NK-92 (cell line): Measurements from ENCODE around the gene SYCP3.

ENCODE experiments used
- DNase-seq: peaks from one replicate; lab custom pipeline; 2025; ENCODE audit not compliant: unreplicated experiment; lab: John Stamatoyannopoulos, UW

The SYCP3 gene

DNA sequence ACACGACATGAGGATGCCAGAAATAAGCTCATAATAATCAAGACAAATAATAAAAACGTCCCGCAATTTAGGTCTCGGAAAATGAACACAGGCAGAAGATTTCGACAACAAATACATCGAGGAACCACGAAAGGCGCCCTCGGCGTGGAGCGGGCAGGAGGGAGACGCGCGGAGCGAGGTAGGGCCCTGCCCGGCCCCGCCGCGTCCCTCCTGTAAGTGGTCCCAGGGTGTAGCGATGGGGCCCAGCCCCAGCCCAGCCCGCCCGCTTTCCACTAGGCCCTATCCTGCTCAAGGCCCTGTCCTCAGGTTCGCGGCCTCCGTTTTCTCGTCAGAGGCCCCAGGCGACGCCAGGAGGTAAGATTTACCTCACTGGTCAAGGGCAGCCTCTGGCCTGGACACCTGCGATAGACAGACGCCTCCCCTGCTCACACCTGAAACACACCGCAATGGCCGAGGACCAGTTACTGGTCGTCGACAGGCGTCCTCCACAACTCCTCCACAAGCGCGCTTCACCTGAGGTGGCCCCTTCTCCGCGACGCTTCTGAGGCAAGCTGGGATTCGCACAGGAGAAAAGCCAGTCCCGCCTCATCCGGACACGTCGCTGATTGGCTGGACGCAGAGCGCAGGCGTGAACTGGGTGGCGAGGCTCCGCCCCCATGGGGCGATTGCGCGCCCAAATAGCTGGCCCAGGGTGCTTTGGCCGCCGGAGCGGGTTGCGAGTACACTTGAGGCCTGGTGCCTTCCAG, at the start of gene SYCP3:
TSS of gene SYCP3 (minus strand) at position 543 of the 746 bp plus-strand sequence. CDS start 1,527 bp downstream, outside the sequence.
- no peak for DNase-seq

DNA sequence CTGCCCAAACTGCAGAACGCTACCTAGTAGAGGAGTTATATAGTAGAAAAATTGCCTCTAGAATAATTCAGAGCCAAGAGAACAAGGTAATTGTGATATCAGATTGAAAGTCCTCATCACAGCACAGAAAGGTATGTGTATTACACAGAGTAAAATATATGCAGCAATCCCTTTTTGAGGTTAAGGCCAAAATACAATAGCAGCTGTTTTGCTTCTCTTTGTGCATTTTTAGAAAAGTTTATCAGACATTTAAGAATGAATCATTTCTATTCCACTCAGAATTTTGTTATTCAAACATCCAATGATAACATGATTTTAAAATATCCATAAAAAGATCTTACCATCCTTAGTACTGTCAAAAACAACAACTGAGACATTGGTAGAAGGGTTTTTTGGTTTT, 46.4 kb upstream of the SYCP3 start:
- DNase-seq: no peak

DNA sequence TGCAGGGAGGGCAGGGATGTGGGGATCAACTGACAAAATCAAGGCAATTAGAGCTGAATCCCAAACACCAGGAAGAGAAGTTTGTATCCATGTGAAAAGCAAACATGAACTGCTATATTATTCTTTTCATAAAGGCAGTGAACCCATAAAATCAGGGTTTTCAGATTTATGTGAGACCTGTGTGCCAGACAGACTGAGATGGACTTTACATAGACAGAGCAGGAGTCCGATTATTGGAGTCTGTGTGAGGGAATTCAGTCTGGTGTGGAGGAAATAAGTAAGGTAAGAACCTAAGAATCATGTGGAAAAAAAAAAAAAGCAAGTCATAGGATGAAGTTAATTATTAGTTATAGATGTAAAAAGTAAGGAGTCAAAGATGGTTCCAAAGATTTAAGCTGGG, 45.1 kb upstream of the SYCP3 start:
- DNase-seq: no peak

DNA sequence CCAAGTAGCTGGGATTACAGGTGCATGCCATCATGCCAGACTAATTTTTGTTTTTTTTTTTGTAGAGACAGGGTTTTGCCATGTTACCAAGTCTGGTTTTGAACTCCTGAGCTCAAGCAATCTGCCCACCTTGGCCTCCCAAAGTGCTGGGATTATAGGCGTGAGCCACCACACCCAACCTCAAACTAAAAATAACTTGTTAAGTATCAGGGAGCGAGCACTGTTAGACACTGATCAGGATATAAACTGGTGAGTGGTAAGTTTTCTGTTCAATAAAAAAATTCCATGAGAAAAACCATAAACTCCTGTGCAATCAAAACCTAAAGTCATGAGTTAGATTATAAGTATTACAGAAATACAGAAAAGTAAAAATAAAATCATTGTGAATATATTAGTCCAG, 44.6 kb upstream of the SYCP3 start:
- DNase-seq: no peak

DNA sequence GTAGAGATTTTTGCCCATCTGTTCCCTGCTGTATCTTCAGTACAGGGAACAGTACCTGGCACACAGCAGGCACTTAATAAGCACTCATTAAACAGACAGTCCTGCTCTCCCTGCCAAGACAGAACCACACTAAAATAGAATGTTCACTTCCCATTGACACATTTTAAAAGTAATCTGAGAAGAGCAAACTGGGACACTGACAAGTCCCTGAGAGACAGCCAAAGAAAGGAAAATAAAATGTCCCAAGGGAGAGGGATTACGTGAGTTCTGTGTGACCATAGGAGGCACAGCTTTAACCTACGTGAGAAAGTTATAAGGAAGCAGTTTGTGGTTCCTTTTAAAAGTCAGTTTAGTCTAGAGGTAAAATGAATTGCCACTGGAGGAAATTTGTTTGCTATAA, 43.9 kb upstream of the SYCP3 start:
- DNase-seq: no peak

DNA sequence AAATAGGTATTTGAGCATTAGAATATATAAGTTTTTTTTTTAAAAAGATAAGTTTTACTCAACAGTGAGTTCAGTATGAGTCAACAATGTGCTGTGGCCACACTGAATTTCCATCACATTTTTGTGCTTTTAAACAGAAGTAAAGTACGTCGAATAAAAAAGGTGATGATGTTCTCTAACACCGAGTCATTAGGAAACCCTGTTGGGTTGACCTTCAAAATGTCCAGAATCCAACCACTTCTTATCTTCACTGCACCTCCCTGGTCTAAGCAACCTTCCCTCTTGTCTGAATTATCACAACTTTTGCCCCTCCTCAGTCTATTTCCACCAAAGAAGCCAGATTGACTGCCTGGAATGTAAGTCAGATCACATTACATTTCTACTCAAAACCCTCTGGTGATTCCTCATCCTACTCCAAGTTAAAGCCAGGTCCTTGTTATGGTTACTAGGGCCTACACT, 43.0 kb upstream of the SYCP3 start:
- no peak for DNase-seq

DNA sequence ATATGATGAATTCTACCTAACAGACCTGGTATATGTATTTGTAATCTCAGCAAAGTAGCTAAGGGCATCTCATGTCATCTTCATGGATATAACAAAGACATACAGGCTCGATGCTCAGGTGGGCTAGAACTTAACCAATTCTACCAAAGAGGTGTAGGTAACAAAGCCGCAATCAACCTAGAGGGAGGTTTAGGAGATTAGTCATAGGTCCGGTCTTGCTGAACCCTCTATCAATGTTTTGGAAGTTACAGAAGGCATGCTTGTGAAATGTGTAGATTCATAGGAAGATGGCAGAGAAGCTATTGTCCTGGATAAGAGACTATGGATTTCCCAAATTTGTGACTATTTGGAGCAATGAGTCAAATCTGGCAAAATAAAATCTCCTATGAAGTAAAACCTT, 42.6 kb upstream of the SYCP3 start:
- no peak for DNase-seq

DNA sequence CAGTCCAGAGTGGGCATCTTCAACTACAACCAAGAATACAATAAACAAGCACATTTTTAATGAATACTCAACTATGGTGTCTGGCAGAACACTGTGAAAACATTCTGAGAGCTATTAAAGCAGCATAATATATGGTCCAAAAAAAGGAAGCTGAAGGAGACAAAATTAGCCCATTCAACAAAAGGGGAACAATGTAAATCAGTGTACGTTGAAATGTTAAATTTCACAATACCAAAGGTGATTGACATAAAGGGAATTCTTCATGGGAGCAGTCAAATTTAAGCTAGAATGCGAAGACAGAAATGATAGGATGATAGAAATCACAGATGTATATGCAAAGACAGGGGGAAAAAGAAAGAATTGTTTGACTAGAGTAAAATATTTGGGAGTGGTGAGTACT, 41.3 kb upstream of the SYCP3 start:
- no peak for DNase-seq

DNA sequence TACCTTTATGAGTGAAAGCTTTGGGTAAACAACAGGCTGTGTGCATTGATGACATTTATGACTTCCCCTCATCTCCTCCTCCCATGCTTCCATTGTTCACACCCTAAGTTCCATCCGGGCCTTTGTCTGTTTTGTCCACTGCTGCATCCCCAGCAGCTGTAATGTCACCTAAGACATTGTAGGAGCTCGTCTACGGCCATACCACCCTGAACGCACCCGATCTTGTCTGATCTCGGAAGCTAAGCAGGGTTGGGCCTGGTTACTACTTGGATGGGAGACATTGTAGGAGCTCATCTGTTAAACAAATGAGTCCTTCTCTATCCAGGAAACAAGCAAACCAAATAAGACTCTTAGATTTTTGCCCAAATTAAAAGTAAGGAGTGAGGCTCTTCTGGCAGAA, 40.4 kb upstream of the SYCP3 start:
- DNase-seq: no peak

DNA sequence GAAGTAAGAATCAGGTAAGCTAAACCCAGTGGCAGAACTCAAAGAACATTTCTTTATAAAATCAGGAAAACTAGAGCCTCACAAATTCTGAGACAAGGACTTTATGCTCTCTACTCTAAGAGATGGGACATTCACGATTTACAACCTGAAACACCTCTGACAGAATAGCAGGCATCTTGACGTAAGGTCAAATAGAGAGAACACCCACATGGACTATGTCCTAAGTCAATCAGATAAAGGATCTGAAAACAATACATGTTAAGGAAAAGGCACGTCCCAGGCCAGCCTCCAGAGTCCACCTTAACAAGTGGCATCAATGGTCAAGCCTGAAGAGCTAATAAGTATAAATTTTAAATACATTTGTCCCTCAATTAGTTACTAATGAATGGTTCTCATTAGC, 39.9 kb upstream of the SYCP3 start:
- DNase-seq: no peak

DNA sequence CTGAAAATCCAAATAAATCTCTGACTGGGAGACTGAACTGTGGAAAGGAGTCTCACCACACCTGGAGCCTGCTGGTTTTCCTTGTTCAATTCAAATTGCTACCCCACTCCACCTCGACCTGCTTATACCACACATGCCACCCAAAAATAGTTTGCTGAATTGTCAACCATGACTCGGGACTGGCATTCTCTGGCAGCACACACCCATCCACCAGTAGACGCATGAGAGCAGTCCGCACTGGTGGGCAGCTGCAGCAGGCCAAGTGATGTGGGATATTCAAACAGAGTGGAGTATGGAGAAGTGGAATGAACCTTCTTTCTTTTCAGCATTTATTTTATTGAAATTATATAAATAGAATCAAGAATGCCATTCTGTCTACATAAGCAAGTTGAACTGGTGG, 38.7 kb upstream of the SYCP3 start:
- DNase-seq: no peak

DNA sequence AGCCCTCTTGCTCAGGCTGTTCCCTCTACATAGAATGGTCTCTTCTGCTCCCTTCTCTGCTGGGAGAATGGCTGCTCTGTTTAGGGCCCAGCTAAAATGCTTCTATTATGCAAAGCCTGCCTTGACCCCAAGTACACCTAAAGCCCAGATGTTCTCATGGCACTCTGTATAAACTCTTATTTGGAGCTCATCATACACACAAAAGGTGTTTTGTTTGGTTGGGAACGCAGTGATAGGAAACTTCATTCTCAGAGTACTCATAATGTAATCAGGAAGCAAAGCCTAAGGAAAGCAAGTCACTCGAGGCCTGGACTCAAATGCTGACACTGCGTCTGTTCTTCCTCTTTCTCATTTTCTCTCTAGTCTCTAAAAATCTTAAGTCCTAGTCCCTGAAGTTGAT, 38.2 kb upstream of the SYCP3 start:
- DNase-seq: no peak

DNA sequence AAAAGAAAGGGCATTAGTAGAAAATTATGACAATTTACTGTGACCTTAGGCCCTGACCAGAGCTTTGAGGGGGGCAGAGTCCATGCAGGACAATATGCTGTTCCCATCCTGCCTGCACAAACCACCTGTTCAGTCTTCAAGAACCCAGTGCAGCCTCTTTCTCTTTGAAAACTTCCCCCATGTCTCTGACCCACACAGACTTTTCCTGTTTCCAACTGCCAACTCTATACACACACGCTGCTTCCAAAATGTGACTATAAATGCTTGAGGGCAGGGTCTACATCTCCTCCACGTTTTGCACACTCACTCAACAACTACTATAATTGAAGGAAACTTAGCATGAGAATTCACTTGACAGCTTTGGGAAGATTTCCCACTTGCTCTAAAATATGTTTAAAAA, 36.6 kb upstream of the SYCP3 start:
- DNase-seq: no peak

DNA sequence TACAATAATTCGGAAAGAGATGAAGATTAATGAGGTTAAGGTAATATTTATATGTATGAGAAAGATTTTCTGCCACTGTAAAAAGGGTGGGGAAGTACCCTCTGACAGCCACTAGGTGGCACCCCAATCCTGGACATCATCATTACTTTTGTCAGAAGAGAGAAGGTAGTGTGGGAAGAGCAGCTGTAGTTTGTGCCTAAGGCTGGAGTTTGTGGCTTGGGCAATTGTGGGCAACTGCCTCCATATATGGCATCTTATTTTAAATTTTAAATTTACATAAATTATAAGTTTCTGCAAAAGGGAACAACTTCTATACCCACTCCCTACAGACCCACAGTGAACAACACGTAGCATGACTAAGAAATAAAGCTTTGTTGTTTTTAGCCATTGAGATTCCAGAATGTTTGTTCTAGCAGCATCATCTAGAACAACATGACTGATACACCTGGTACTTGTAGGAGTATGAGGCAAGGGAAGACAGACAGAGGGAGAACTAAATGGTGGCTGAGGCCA, 34.4 kb upstream of the SYCP3 start:
- DNase-seq: no peak

DNA sequence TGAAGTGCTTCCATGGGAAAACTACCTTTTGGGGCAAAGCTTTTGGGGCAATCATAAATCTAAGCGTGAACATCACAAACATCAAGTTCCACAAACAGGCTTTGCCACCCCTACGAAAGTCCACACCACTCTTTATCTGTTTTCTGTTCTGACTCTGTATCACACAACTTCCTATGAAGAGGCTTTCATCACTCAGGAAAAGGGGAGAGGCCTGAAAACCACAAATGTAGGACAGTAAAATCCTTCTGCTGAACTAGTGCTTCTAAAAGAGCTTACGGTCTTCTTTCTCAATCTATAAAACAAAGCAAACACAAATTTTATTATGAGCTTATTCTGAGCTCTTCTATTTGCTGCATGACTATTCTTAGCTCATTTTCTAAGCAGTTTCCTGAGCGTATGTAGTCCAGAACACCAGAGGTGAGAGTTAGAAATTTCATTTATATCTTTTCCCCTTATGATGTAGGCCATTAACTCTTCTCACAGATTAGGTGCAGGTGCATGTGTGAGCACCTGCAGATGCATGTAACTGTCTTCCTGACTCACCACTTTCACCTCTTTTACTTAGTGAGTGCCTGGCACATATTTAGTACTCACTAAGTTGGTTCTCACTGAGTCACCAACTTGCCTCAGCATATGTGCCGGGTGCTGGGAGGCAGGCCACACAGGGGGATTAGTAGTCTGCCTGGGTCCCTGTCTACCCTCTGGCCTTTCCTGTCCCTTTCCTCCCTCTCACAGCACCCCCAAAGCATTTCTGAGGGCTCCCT, 32.9 kb upstream of the SYCP3 start:
- DNase-seq: no peak

DNA sequence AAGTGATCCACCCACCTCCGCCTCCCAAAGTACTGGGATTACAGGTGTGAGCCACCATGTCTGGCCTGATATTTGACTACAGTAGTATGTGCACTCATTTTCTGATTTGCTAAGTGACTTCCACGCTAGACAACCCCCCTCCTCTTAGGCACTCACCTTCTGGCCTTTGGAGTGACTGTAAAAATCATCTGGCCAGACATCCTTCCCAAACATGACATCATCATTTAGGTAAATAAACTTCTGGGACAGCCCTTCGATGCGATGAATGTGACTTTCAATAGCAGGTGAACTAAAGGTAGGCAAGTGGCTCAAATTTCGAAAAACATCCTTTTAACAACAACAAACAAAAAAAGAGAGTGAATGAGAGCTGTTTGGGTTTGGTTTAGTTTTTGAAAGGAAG, 30.6 kb upstream of the SYCP3 start:
- no peak for DNase-seq

DNA sequence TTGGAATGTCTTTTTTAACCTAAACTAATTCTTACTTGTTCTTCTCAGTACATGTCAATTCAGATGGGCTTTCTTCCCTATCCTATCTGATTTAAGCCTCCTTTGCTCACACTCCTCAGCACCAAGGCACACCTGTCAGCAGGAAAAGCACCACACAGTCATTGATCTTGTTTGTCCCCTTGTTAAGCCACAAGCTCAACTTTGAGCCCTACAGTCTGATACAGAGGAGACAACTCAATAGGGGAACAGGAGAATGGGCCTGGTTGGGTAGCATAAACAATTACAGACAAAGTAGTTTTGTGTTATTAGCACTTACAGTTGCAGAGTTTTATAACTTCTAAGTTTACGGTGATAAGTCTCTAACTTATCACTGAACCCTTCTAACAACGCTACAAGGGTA, 29.5 kb upstream of the SYCP3 start:
- no peak for DNase-seq

DNA sequence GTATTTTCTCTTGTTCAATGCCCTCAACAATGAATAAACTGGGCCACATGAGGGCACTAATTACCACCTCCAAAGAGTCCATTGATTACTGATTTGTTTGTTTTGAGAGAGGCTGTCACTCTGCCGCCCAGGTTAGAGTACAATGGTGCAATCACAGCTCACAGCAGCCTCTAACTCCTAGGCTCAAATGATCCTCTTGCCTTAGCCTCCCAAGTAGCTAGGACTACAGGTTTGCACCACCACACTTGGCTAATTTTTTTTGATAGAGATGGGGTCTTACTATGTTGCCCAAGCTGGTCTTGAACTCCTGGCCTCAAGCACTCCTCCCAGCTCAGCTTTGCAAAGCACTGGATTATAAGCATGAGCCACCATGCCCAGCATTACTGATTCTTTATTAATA, 28.3 kb upstream of the SYCP3 start:
- DNase-seq: no peak

DNA sequence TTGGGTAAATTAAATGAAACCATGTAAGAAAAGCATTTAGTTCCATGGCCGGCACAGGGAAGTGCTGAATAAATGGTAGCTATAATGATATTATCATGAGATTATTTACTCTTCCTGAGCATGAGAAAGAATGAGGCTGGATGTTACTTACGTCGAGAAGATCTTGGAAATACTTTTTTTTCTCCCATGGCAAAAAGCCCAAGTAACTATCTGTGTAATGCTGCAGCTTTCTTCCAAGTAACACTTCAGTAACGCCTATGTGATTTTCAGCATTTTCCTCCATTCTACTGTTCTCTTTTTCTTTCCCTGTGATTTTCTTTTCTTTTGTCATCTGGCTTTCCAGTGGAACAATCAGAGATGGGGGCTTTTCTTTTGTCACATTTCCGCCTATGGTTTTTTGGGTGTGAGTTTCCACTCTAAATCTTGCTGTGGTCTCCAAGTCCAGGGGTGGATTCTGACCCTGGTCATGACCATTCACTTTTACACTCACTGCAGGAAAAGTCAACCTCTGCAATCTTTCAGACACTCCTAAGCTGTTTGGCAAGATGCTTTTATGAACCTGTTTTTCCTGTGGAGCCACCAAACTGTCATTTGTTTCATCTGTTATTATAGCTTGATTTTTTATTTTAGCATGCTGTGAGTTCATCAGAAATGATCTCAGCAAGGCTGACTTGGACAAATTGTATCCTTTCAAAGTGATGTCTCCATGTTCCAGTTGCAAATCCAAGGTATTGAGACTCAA, 25.0 kb upstream of the SYCP3 start:
- no peak for DNase-seq

DNA sequence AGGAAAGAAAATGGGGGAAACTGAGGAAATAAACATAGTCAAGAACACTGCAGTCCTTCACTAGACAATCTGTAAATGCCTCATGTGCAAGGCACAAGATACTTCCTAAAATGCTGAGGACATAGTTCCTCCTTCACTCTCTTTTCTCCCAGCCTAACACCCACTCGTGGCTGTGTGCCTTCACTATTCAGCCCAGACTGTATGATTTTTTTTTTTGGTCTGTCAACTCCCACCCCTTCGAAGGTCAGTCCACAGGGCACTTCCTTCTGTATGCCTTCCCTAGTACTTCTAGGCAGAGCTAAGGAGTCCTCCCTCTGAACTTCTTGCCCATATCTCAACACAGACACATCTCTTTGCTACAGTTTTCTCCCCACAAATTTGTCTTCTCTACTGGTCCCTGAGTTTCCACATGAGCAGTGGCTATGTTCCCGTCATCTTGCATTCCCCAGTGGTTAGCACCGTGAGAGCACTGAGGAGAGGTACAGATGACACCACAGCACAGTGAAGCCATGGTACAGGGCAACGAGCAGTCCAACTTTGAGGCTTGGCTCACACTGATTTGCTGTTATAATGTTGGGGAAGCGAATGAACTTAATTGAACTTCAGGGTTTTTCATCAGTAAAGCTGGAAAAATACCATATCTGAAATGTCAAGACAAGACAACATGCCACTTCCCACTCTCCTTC, 24.1 kb upstream of the SYCP3 start:
- no peak for DNase-seq

DNA sequence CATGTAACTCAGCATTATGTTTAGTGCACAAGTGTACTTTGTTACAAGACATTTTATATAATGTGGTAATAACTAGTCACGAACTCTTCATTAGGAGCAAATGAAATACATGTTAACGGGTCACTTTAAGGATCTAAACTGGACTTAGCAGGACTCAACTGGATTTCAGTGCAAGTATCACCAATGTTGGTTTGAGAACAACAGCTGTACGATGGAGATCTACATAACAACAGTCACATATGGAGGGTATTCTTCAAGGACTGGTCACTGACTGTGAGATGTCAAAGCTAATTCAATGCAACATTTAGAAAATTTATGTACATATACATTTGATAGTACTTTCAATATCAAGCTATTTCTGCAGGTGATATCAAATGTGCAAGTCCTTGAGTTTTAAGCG, 22.5 kb upstream of the SYCP3 start:
- DNase-seq: no peak
